ENCODE measurements around the gene LGALS7B.
"Not testable (repeated sequence)": the region's sequence is repeated elsewhere in the genome, so short reads cannot be mapped to it uniquely, and the experiment has no call there.

GRCh38 chr19:38821230-38821825 is 32.3 kb downstream of the LGALS7B start:
- not testable (repeated sequence) for TF ChIP-seq EZH2phosphoT487 (IDR thresholded peaks at IDR 0.05; ENCODE audit: borderline replicate concordance, low read depth, low read length); CTCF (conservative IDR thresholded peaks at IDR 0.05; ENCODE audit: low read length)

Data from OCI-LY7 (cell line).